ENCODE data around the gene ARIH1. TPM values are rescaled to one million over a fixed set of nuclear protein-coding genes. Genes with fewer than 3 reads are reported as not detected.

Gene ARIH1
- total and polyA plus RNA-seq, 2 donors (not counting 1 experiment from before 2014, with no cell fraction given), result 27.9 to 62.3 TPM

GRCh38 chr15:72588096-72588495 lies 114.0 kb downstream of the ARIH1 start:
- no peak overlapping the region for H2AFZ ChIP-seq (ENCODE audit: low read length)
- no peaks in the 10 kb centered on the region for H3K4me1 ChIP-seq (ENCODE audit: control insufficient read depth, extremely low read depth, insufficient read depth, low read length)
- H3K9ac ChIP-seq (ENCODE audit: insufficient read depth, low read length), result no peak overlapping the region
- DNase-seq (ENCODE audit: low read depth in 2 of 2), result no peak
- no peak overlapping the region for H3K4me2 ChIP-seq (ENCODE audit: extremely low read depth, insufficient read depth, low read length)
- no peak overlapping the region for H3K27ac ChIP-seq (ENCODE audit: insufficient read depth, low read length)
- TF ChIP-seq CTCF (conservative IDR thresholded peaks at IDR 0.05 in 1 of 2, IDR thresholded peaks at IDR 0.05 in 1 of 2; ENCODE audit: low read depth in 1 of 2, low read length in 2 of 2), result no peak
- TF ChIP-seq EZH2 (IDR thresholded peaks at IDR 0.05; ENCODE audit: low read length, missing control alignments), result no peak
- H3K4me3 ChIP-seq (replicated peaks in 1 of 4; ENCODE audit: control extremely low read depth in 1 of 4, insufficient read depth in 1 of 4, low read depth in 3 of 4, low read length in 4 of 4), result no peak overlapping the region
- H4K20me1 ChIP-seq (ENCODE audit: control insufficient read depth, extremely low read depth, insufficient read depth, low read length), result no peaks in the 10 kb centered on the region
- H3K36me3 ChIP-seq (ENCODE audit: control insufficient read depth, insufficient read depth, low read length), result no peaks in the 10 kb centered on the region
- no peaks in the 10 kb centered on the region for H3K79me2 ChIP-seq (ENCODE audit: control insufficient read depth, insufficient read depth, low read length)
- H3K27me3 ChIP-seq (ENCODE audit: control insufficient read depth, insufficient read depth, low read length), result no peaks in the 10 kb centered on the region
- H3K9me3 ChIP-seq (ENCODE audit: control insufficient read depth, insufficient read depth, low read depth, low read length), result no peaks in the 10 kb centered on the region

- DNase-seq (ENCODE audit: low read depth in 2 of 2), result no peak
Measured at GRCh38 chr15:72590427-72590826, 116.3 kb downstream of the ARIH1 start.

GRCh38 chr15:72591361-72591760 lies 117.2 kb downstream of the ARIH1 start:
- Histone ChIP-seq H4K20me1 (ENCODE audit: control insufficient read depth, extremely low read depth, insufficient read depth, low read length) (no peaks in the 10 kb centered on the region), H3K79me2 (ENCODE audit: control insufficient read depth, insufficient read depth, low read length) (no peaks in the 10 kb centered on the region), H3K4me1 (ENCODE audit: control insufficient read depth, extremely low read depth, insufficient read depth, low read length) (no peaks in the 10 kb centered on the region), H2AFZ (ENCODE audit: low read length) (no peak overlapping the region), H3K27ac (ENCODE audit: insufficient read depth, low read length) (no peak overlapping the region), H3K27me3 (ENCODE audit: control insufficient read depth, insufficient read depth, low read length) (no peaks in the 10 kb centered on the region), H3K36me3 (ENCODE audit: control insufficient read depth, insufficient read depth, low read length) (no peaks in the 10 kb centered on the region), H3K9me3 (ENCODE audit: control insufficient read depth, insufficient read depth, low read depth, low read length) (no peaks in the 10 kb centered on the region), H3K9ac (ENCODE audit: insufficient read depth, low read length) (no peak overlapping the region), H3K4me2 (ENCODE audit: extremely low read depth, insufficient read depth, low read length) (no peak overlapping the region), H3K4me3 (replicated peaks in 1 of 4; ENCODE audit: control extremely low read depth in 1 of 4, insufficient read depth in 1 of 4, low read depth in 3 of 4, low read length in 4 of 4) (no peak overlapping the region)
- DNase-seq (ENCODE audit: low read depth in 2 of 2), result peak; percentile 18 to 81
- TF ChIP-seq CTCF (conservative IDR thresholded peaks at IDR 0.05 in 1 of 2, IDR thresholded peaks at IDR 0.05 in 1 of 2; ENCODE audit: low read depth in 1 of 2, low read length in 2 of 2) (no peak), EZH2 (IDR thresholded peaks at IDR 0.05; ENCODE audit: low read length, missing control alignments) (no peak)

More at GRCh38 chr15:72590427-72590826, 116.3 kb downstream of the ARIH1 start:
- TF ChIP-seq CTCF (conservative IDR thresholded peaks at IDR 0.05 in 1 of 2, IDR thresholded peaks at IDR 0.05 in 1 of 2; ENCODE audit: low read depth in 1 of 2, low read length in 2 of 2), result no peak
- no peaks in the 10 kb centered on the region for H3K36me3 ChIP-seq (ENCODE audit: control insufficient read depth, insufficient read depth, low read length)
- no peaks in the 10 kb centered on the region for H4K20me1 ChIP-seq (ENCODE audit: control insufficient read depth, extremely low read depth, insufficient read depth, low read length)
- H3K27ac ChIP-seq (ENCODE audit: insufficient read depth, low read length), result no peak overlapping the region
- no peak overlapping the region for H2AFZ ChIP-seq (ENCODE audit: low read length)
- no peaks in the 10 kb centered on the region for H3K27me3 ChIP-seq (ENCODE audit: control insufficient read depth, insufficient read depth, low read length)
- no peak overlapping the region for H3K9ac ChIP-seq (ENCODE audit: insufficient read depth, low read length)
- no peaks in the 10 kb centered on the region for H3K79me2 ChIP-seq (ENCODE audit: control insufficient read depth, insufficient read depth, low read length)
- H3K4me1 ChIP-seq (ENCODE audit: control insufficient read depth, extremely low read depth, insufficient read depth, low read length), result no peaks in the 10 kb centered on the region
- H3K9me3 ChIP-seq (ENCODE audit: control insufficient read depth, insufficient read depth, low read depth, low read length), result no peaks in the 10 kb centered on the region
- H3K4me2 ChIP-seq (ENCODE audit: extremely low read depth, insufficient read depth, low read length), result no peak overlapping the region
- H3K4me3 ChIP-seq (replicated peaks in 1 of 4; ENCODE audit: control extremely low read depth in 1 of 4, insufficient read depth in 1 of 4, low read depth in 3 of 4, low read length in 4 of 4), result no peak overlapping the region
